ENCODE data around the gene MMP21. TPM values are rescaled to one million over a fixed set of nuclear protein-coding genes. Genes with fewer than 3 reads are reported as not detected.

MMP21 gene
- polyA plus RNA-seq, 1 experiment: not detected

DNA sequence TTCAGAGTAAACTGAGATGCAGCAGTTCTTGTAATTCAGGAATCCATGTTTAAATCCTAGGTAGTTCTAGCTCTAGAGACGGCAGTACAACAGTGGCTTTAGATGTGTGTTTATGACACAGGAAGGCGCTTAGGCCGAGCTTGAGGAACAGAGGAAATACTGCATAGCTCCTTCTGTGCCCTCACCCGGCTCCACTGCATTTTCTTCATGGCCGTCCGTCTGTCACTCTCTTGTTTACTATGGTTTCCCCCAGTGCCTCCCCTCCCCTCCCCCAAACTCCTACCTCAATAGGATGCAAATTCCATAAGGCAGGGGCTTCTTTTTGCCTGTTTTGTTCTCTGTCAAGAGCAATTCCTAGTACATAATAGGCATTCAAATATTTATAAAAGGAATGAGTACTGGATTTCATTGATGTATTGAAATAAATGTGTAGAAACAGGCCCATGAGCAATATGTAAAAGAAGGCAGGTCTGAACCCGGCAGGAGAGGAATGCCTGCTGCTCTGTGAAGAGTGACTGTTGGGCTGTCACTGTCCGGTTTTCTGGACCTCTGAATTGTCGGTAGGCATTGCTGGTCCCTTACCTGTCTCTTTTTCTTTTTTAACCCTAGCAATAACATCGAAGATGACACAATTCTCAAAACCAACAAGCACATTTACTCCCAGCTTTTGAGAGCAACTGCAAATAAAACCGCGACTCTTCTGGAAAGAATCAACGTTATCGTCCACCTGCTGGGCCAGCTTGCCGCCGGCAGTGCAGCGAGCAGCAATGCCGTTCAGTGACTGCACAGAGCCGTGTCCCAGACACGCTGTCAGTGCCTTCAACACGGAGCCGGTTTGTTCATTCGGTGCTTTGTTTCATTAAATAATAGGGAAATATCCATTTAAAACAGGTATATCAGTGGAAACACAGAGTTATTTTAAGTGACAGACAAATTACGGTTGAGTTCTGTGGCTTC, 12.7 kb downstream of the MMP21 start:
- Histone ChIP-seq H3K4me3 (ENCODE audit: low read depth, low read length) (no peak overlapping the region), H3K36me3 (ENCODE audit: control insufficient read depth, insufficient read depth, low read length) (peaks cover 10% of the 10 kb centered on the region), H3K27me3 (ENCODE audit: control insufficient read depth, insufficient read depth, low read length) (no peaks in the 10 kb centered on the region)
- ChIA-PET CTCF (no interaction called here), POLR2A (no interaction called here)
- DNase-seq (ENCODE audit: low read depth): no peak
- TF ChIP-seq, protein P1, sequence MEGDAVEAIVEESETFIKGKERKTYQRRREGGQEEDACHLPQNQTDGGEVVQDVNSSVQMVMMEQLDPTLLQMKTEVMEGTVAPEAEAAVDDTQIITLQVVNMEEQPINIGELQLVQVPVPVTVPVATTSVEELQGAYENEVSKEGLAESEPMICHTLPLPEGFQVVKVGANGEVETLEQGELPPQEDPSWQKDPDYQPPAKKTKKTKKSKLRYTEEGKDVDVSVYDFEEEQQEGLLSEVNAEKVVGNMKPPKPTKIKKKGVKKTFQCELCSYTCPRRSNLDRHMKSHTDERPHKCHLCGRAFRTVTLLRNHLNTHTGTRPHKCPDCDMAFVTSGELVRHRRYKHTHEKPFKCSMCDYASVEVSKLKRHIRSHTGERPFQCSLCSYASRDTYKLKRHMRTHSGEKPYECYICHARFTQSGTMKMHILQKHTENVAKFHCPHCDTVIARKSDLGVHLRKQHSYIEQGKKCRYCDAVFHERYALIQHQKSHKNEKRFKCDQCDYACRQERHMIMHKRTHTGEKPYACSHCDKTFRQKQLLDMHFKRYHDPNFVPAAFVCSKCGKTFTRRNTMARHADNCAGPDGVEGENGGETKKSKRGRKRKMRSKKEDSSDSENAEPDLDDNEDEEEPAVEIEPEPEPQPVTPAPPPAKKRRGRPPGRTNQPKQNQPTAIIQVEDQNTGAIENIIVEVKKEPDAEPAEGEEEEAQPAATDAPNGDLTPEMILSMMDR (IDR thresholded peaks at IDR 0.05; ENCODE audit: insufficient read depth, low read depth, low read length): no peak

DNA sequence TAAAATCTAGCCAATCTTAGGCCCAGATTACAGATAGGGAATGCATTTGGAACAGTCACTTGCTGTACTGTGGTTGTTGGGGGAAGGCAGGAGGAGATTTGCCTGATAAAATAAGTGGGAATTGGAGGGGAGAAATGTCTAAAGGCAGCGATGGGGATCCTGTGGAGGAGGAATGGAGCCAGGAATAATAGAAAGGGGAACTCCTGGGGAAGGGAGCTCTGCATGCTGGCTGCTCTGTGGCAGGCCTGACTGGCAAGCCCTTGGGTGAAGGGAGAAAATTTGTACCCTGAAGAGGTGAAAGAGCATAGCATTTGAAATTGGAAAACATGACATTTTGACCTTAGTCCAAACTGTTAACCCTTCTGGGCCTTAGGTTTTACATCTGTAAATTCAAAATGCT, 13.7 kb downstream of the MMP21 start:
- ChIA-PET POLR2A (no interaction called here), CTCF (no interaction called here)
- H3K4me3 ChIP-seq (ENCODE audit: low read depth, low read length): no peak overlapping the region
- TF ChIP-seq, protein P1 (IDR thresholded peaks at IDR 0.05; ENCODE audit: insufficient read depth, low read depth, low read length): no peak
- no peaks in the 10 kb centered on the region for H3K27me3 ChIP-seq (ENCODE audit: control insufficient read depth, insufficient read depth, low read length)
- H3K36me3 ChIP-seq (ENCODE audit: control insufficient read depth, insufficient read depth, low read length): peaks cover 10% of the 10 kb centered on the region
- DNase-seq (ENCODE audit: low read depth): no peak

DNA sequence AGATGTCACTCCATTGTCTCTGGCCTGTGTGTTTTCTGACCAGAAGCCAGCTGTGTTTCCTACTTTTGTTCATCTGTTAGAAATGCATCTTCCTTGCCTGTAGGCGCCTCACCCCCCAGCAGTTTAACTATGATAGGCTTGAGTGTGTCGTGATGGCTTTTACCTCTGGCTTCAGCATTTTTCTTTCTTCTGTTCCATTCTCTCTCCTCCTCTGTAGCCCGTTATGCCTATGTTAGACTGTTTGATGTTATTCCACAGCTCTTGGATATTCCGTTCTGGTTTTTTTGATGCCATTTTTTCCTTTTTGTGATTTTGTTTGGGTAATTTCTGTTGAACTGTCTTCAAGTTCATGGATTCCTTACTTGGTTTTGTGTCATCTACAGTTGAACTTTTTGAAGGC, 17.9 kb downstream of the MMP21 start:
- Histone ChIP-seq H3K27me3 (ENCODE audit: control insufficient read depth, insufficient read depth, low read length) (no peaks in the 10 kb centered on the region), H3K4me3 (ENCODE audit: low read depth, low read length) (no peak overlapping the region), H3K36me3 (ENCODE audit: control insufficient read depth, insufficient read depth, low read length) (peaks cover 14% of the 10 kb centered on the region)
- POLR2A ChIA-PET: no interaction called here
- CTCF ChIA-PET: no interaction called here
- TF ChIP-seq, protein P1 (IDR thresholded peaks at IDR 0.05; ENCODE audit: insufficient read depth, low read depth, low read length): no peak
- no peak for DNase-seq (ENCODE audit: low read depth)

DNA sequence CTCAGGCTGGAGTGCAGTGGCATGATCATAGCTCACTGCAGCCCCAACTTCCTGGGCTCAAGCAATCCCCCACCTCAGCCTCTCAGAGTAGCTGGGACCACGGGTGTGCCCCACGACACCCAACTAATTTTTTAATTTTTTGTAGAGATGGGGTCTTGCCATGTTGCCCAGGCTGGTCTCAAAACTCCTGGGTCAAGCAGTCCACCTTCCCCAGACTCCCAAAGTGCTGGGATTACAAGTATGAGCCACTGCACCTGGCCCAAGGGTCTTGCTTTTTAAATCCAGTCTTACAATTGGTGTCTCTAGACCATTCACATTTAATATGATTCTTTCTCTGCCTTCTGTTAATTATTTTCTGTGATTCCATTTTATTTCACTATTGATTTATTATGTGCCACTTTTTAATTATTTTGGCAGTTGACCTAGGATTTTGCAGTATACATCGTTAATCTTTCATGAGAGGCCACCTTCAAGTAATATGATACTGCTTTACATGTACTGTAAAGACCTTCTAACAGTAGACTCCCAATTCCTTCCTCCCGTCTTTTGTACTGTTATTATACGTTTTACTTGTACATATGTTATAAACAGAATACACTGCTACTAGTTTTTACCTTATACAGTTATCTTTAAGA, 18.7 kb downstream of the MMP21 start:
- ChIA-PET POLR2A (no interaction called here), CTCF (no interaction called here)
- Histone ChIP-seq H3K27me3 (ENCODE audit: control insufficient read depth, insufficient read depth, low read length) (no peaks in the 10 kb centered on the region), H3K4me3 (ENCODE audit: low read depth, low read length) (no peak overlapping the region), H3K36me3 (ENCODE audit: control insufficient read depth, insufficient read depth, low read length) (peaks cover 12% of the 10 kb centered on the region)
- TF ChIP-seq, protein P1 (IDR thresholded peaks at IDR 0.05; ENCODE audit: insufficient read depth, low read depth, low read length): no peak
- no peak for DNase-seq (ENCODE audit: low read depth)

DNA sequence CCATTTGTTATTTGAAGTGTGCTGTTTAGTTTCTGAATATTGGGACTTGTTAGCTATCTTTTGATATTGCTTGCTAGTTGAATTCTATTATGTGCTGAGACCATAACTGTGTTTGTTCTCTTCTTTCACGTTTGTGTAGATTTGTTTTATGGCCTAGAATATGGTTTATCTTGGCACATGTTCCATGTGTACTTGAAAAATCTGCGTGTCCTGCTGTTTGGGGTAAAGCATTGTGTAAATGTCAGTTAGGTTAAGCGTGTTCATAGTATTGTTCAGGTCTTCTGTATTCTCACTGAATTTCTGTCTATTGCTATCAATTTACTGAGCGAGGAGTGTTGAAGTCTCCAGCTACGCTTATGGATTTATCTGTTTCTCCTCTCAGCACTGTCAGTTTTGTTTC, 19.4 kb downstream of the MMP21 start:
- POLR2A ChIA-PET: no interaction called here
- DNase-seq (ENCODE audit: low read depth): no peak
- CTCF ChIA-PET: no interaction called here

More for the DNA sequence above, 19.4 kb downstream of the MMP21 start:
- no peaks in the 10 kb centered on the region for H3K27me3 ChIP-seq (ENCODE audit: control insufficient read depth, insufficient read depth, low read length)
- TF ChIP-seq, protein P1 (IDR thresholded peaks at IDR 0.05; ENCODE audit: insufficient read depth, low read depth, low read length): no peak
- H3K36me3 ChIP-seq (ENCODE audit: control insufficient read depth, insufficient read depth, low read length): peaks cover 15% of the 10 kb centered on the region
- no peak overlapping the region for H3K4me3 ChIP-seq (ENCODE audit: low read depth, low read length)
